Natural killer cell (primary cell): ENCODE measurements around the gene SRRD. TPM values are rescaled to one million over a fixed set of nuclear protein-coding genes. Genes with fewer than 3 reads are reported as not detected.
A peak's percentile ranks its signal among the peaks of the same experiment; 100 is the strongest.

Experiments used
- ATAC-seq, 3 donors: fragments of 150-1000 bp in 2 of 3; fragments of 200-7000 bp in 1 of 3; cut with Tn5 transposase; 1 replicate in 1 of 3; 2 replicates in 2 of 3; pipeline ENCODE4 v1.10.0; 2021; ENCODE audit warnings: mild to moderate bottlenecking in 2 of 3, moderate library complexity in 2 of 3
- DNase-seq, 2 donors: peaks; one replicate each; pipeline versions ENCODE4 v3.0.0 to v3.0.0-alpha.2; 2013 to 2021; ENCODE audit warnings: mixed read lengths in 1 of 2
- H3K27ac ChIP-seq: one replicate; pipeline ENCODE4 v1.5.1; 2013; ENCODE audit warnings: mild to moderate bottlenecking, low read length
- H3K27me3 ChIP-seq: one replicate; pipeline ENCODE4 v1.6.1; 2013; ENCODE audit warnings: low read length; ENCODE audit not compliant: control insufficient read depth, insufficient read depth
- H3K36me3 ChIP-seq: one replicate; pipeline ENCODE4 v1.6.1; 2013; ENCODE audit warnings: low read length; ENCODE audit not compliant: control insufficient read depth, insufficient read depth
- H3K4me1 ChIP-seq: one replicate; pipeline ENCODE4 v1.6.1; 2013; ENCODE audit warnings: low read length; ENCODE audit not compliant: control insufficient read depth, insufficient read depth
- H3K4me3 ChIP-seq: one replicate; pipeline ENCODE4 v1.5.1; 2013; ENCODE audit warnings: low read length
- H3K9me3 ChIP-seq: one replicate; pipeline ENCODE4 v1.6.1; 2013; ENCODE audit warnings: low read length; ENCODE audit not compliant: control insufficient read depth, insufficient read depth
- H3K27ac Mint-ChIP-seq, 2 donors: one replicate each; pipeline ENCODE4 v1.8.0; 2022; ENCODE audit warnings: mild to moderate bottlenecking in 2 of 2, mixed read lengths in 2 of 2, moderate library complexity in 1 of 2
- H3K27me3 Mint-ChIP-seq, 2 donors: one replicate each; pipeline ENCODE4 v1.8.0; 2022; ENCODE audit warnings: low read depth in 2 of 2, mixed read lengths in 2 of 2
- H3K36me3 Mint-ChIP-seq: one replicate; pipeline ENCODE4 v1.8.0; 2022; ENCODE audit warnings: mixed read lengths
- H3K4me1 Mint-ChIP-seq, 2 donors: one replicate each; pipeline ENCODE4 v1.8.0; 2022; ENCODE audit warnings: mixed read lengths in 2 of 2
- H3K4me3 Mint-ChIP-seq: one replicate; pipeline ENCODE4 v1.8.0; 2022; ENCODE audit warnings: mild to moderate bottlenecking, moderate library complexity, mixed read lengths
- H3K9me3 Mint-ChIP-seq, 2 donors: one replicate each; pipeline ENCODE4 v1.8.0; 2022; ENCODE audit warnings: mixed read lengths in 2 of 2
- CTCF ChIP-seq: fragments of 200-600 bp; IDR thresholded peaks from one replicate; pipeline ENCODE4 v1.8.0; 2022; ENCODE audit warnings: antibody characterized with exemption
- WGBS: methylation state at CpG from one replicate; pipeline ENCODE4 v1.1.7; 2013; ENCODE audit warnings: missing lambda C conversion rate; ENCODE audit not compliant: insufficient coverage; 5-methylcytosine and 5-hydroxymethylcytosine counted together
- intact Hi-C: fragments of 100-400 bp; cut with micrococcal nuclease; formaldehyde crosslinking; loops from one replicate; pipeline ENCODE4 v1.14.2; 2022
- total RNA-seq, 4 donors: library from RNA; stranded (reverse); fragments of 120-200 nt in 1 of 4; gene quantifications; one replicate each; pipeline versions ENCODE4 v1.2.3 to v1.2.4, GENCODE V29; 2013 to 2022

The SRRD gene
- total RNA-seq, 3 donors from 2014 or later (not counting 1 experiment from before 2014, with no cell fraction given): 18.8 to 21.5 (median 21.4) TPM

GRCh38 chr22:26477341-26477731 is 6.3 kb upstream of the SRRD start:
- intact Hi-C loops: no loop called here
- ATAC-seq (no peak), DNase-seq (no peak)
- Mint-ChIP-seq H3K4me3 (no peak overlapping the region), H3K9me3 (no peaks in the 10 kb centered on the region), H3K27me3 (no peaks in the 10 kb centered on the region), H3K27ac (no peak overlapping the region), H3K4me1 (peaks cover 38 to 47% of the 10 kb centered on the region in 2 donors), H3K36me3 (peaks cover 18% of the 10 kb centered on the region)
- Histone ChIP-seq H3K4me1 (peaks cover 7% of the 10 kb centered on the region), H3K27ac (no peak overlapping the region), H3K36me3 (peaks cover 25% of the 10 kb centered on the region), H3K27me3 (no peaks in the 10 kb centered on the region), H3K4me3 (no peak overlapping the region), H3K9me3 (no peaks in the 10 kb centered on the region)
- no peak for TF ChIP-seq CTCF
- 39% methylated on average over 4 of the region's 4 CpGs for whole genome bisulfite sequencing

- no peak overlapping the region for H3K27ac ChIP-seq
- H3K27me3 ChIP-seq: no peaks in the 10 kb centered on the region
- intact Hi-C loops: no loop called here
- ATAC-seq (no peak), DNase-seq (no peak)
- peaks cover 12% of the 10 kb centered on the region for H3K4me1 ChIP-seq
- peak overlapping the region; percentile 8 to 21 for H3K27ac Mint-ChIP-seq
- WGBS: 27% methylated on average over 11 of the region's 12 CpGs
- no peaks in the 10 kb centered on the region for H3K9me3 ChIP-seq
- H3K4me1 Mint-ChIP-seq: peaks cover 56 to 57% of the 10 kb centered on the region in 2 donors
- H3K36me3 ChIP-seq: peaks cover 13% of the 10 kb centered on the region
- TF ChIP-seq CTCF: no peak
- no peak overlapping the region for H3K4me3 ChIP-seq
- no peaks in the 10 kb centered on the region for H3K27me3 Mint-ChIP-seq
- no peaks in the 10 kb centered on the region for H3K9me3 Mint-ChIP-seq
- H3K36me3 Mint-ChIP-seq: peaks cover 18% of the 10 kb centered on the region
- H3K4me3 Mint-ChIP-seq: peak overlapping the region; percentile 14
Observed at GRCh38 chr22:26479043-26479791, 4.5 kb upstream of the SRRD start.

- H3K27me3 Mint-ChIP-seq: no peaks in the 10 kb centered on the region
- H3K9me3 Mint-ChIP-seq: no peaks in the 10 kb centered on the region
- H3K4me1 Mint-ChIP-seq: peaks cover 58 to 59% of the 10 kb centered on the region in 2 donors
- no peak overlapping the region for H3K27ac ChIP-seq
- no peaks in the 10 kb centered on the region for H3K27me3 ChIP-seq
- DNase-seq (no peak), ATAC-seq (no peak)
- no peak overlapping the region for H3K4me3 ChIP-seq
- H3K27ac Mint-ChIP-seq: peak overlapping the region; percentile 8 to 21
- no peak for TF ChIP-seq CTCF
- H3K36me3 ChIP-seq: peaks cover 13% of the 10 kb centered on the region
- intact Hi-C loops: no loop called here
- H3K9me3 ChIP-seq: no peaks in the 10 kb centered on the region
- H3K36me3 Mint-ChIP-seq: peaks cover 18% of the 10 kb centered on the region
- peaks cover 16% of the 10 kb centered on the region for H3K4me1 ChIP-seq
- H3K4me3 Mint-ChIP-seq: peak overlapping the region; percentile 14
- 52% methylated on average over 11 of the region's 12 CpGs for WGBS
Observed at GRCh38 chr22:26479792-26480610, 3.7 kb upstream of the SRRD start.
